Prostate gland (tissue), 2 donors: ENCODE measurements around the gene MBOAT2. TPM values are rescaled to one million over a fixed set of nuclear protein-coding genes. Genes with fewer than 3 reads are reported as not detected.

Experiments
- DNase-seq: peaks from one replicate; pipeline ENCODE4 v3.0.0-alpha.2; 2019; ENCODE audit warnings: low spot score
- H3K27ac ChIP-seq, 2 donors: fragments of 200-600 bp; sonication (generic); 2 replicates each; pipeline ENCODE4 v1.5.1; 2017 to 2019
- H3K27me3 ChIP-seq: fragments of 200-600 bp; sonication (generic); replicated peaks from 2 replicates; pipeline ENCODE4 v1.5.1; 2019; ENCODE audit not compliant: insufficient read depth
- H3K36me3 ChIP-seq, 2 donors: fragments of 200-600 bp; sonication (generic); 1 replicate in 1 of 2; 2 replicates in 1 of 2; pipeline versions ENCODE4 v1.5.1 to v1.8.1; 2017 to 2019
- H3K4me1 ChIP-seq: fragments of 200-600 bp; sonication (generic); replicated peaks from 2 replicates; pipeline ENCODE4 v1.5.1; 2019
- H3K4me3 ChIP-seq, 2 donors: fragments of 200-600 bp; sonication (generic); 2 replicates each; pipeline ENCODE4 v1.5.1; 2017 to 2019
- H3K9me3 ChIP-seq: fragments of 200-600 bp; sonication (generic); 2 replicates; pipeline ENCODE4 v1.5.1; 2017
- CTCF ChIP-seq, 4 experiments: fragments of 200-600 bp in 2 of 4; fragments of 450-650 bp in 2 of 4; sonication (generic) in 2 of 4; IDR thresholded peaks; 1 replicate in 3 of 4; 2 replicates in 1 of 4; pipeline ENCODE4 v1.5.1; 2016 to 2019; ENCODE audit warnings: antibody characterized with exemption in 4 of 4, mild to moderate bottlenecking in 2 of 4, moderate library complexity in 2 of 4
- POLR2A ChIP-seq: fragments of 450-650 bp; IDR thresholded peaks from one replicate; pipeline ENCODE4 v1.6.1; 2016; ENCODE audit warnings: antibody characterized with exemption, mild to moderate bottlenecking
- POLR2AphosphoS5 ChIP-seq: sonication (generic); formaldehyde crosslinking; IDR thresholded peaks from one replicate; pipeline ENCODE4 v1.6.1; 2017; ENCODE audit warnings: antibody characterized with exemption
- WGBS: methylation state at CpG from one replicate; pipeline ENCODE4 v1.1.5; 2018; 5-methylcytosine and 5-hydroxymethylcytosine counted together
- intact Hi-C: fragments of 100-400 bp; cut with DNase I; formaldehyde crosslinking; loops from one replicate; pipeline ENCODE4 v1.14.2; 2022
- total RNA-seq, 2 donors: library from RNA; depleted of rRNA; stranded (reverse); fragments of >200 nt; gene quantifications; one replicate each; pipeline ENCODE4 v1.1.0, GENCODE V29; 2016

Gene MBOAT2
- total RNA-seq, 2 donors from 2014 or later, result 20.3 to 40.2 TPM

GRCh38 chr2:9001778-9002177 lies 1.7 kb downstream of the MBOAT2 start:
- Histone ChIP-seq H3K4me1 (no peaks in the 10 kb centered on the region), H3K27me3 (no peaks in the 10 kb centered on the region), H3K27ac (peak overlapping the region; percentile 25 to 71), H3K4me3 (no peak overlapping the region), H3K9me3 (no peaks in the 10 kb centered on the region), H3K36me3 (no peaks in the 10 kb centered on the region)
- WGBS, result 84% methylated on average over 8 of the region's 8 CpGs
- intact Hi-C loops, result no loop called here
- no peak for TF ChIP-seq POLR2AphosphoS5
- no peak for TF ChIP-seq POLR2A
- TF ChIP-seq CTCF (IDR thresholded peaks at IDR 0.05), result no peak
- no peak for DNase-seq

- TF ChIP-seq POLR2AphosphoS5 (peak; percentile 94), POLR2A (no peak)
- no peaks in the 10 kb centered on the region for H3K36me3 ChIP-seq
- 20% methylated on average over 5 of the region's 5 CpGs for WGBS
- DNase-seq, result peak; percentile 80
- no peaks in the 10 kb centered on the region for H3K27me3 ChIP-seq
- no peak overlapping the region for H3K4me3 ChIP-seq
- H3K27ac ChIP-seq, result peak overlapping the region; percentile 25 to 71
- H3K4me1 ChIP-seq, result no peaks in the 10 kb centered on the region
- intact Hi-C loops, result no loop called here
- H3K9me3 ChIP-seq, result no peaks in the 10 kb centered on the region
These were observed 2.3 kb downstream of the MBOAT2 start for GRCh38 chr2:9001229-9001628.

DNA sequence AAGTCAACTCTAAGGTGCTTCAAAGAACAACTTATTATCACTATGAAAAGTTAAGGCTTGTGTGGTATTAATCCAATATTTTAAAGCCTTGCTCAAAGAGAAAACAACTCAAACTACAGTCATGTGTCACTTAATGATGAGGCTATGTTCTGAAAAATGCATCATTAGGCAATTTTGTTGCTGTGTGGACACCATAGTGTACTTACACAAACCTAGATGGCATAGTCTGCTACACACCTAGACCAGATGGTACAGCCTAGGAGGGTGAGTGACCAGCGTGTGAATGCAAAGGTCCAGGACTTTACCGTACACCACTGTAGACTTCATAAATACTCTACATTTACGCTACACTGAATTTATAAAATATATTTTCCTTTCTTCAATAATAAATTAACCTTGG lies 3.0 kb downstream of the MBOAT2 start:
- no peak for DNase-seq

DNA sequence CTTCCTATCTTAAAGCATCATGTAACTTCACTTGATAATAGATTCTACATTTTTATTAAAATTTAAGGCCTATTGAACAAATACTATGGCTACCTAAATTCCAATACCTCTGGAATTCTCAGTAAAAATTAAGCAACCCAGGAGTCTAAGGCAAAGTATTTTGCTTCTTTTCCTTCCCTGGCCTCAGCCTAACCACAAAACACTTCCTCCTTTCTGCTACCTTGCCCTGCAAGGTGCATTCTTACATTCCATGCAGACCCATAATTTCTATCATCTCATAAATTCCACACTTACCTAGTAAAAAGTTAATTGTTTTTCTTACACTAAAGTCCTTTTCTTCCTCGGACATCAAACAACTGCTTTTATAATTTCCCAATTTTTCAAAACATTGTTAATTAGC lies 3.7 kb downstream of the MBOAT2 start:
- intact Hi-C loops, result no loop called here
- H3K27me3 ChIP-seq, result no peaks in the 10 kb centered on the region
- H3K36me3 ChIP-seq, result no peaks in the 10 kb centered on the region
- no peak overlapping the region for H3K4me3 ChIP-seq
- H3K9me3 ChIP-seq, result no peaks in the 10 kb centered on the region
- H3K4me1 ChIP-seq, result no peaks in the 10 kb centered on the region
- TF ChIP-seq POLR2AphosphoS5 (no peak), CTCF (IDR thresholded peaks at IDR 0.05) (no peak), POLR2A (no peak)
- DNase-seq, result no peak
- WGBS, result 44% methylated on average over 1 of the region's 1 CpG
- H3K27ac ChIP-seq, result no peak overlapping the region

More for the DNA sequence above, 3.0 kb downstream of the MBOAT2 start:
- TF ChIP-seq POLR2A, result no peak
- TF ChIP-seq POLR2AphosphoS5, result no peak
- no peak for TF ChIP-seq CTCF (IDR thresholded peaks at IDR 0.05)
- WGBS, result 98% methylated on average over 3 of the region's 3 CpGs
- no peaks in the 10 kb centered on the region for H3K4me1 ChIP-seq
- intact Hi-C loops, result no loop called here
- H3K27ac ChIP-seq, result peak overlapping the region in 1 of 2 donors; percentile 30
- no peaks in the 10 kb centered on the region for H3K27me3 ChIP-seq
- H3K4me3 ChIP-seq, result no peak overlapping the region
- H3K9me3 ChIP-seq, result no peaks in the 10 kb centered on the region
- H3K36me3 ChIP-seq, result no peaks in the 10 kb centered on the region

GRCh38 chr2:8999102-8999446 lies 4.4 kb downstream of the MBOAT2 start:
- H3K36me3 ChIP-seq, result no peaks in the 10 kb centered on the region

More at GRCh38 chr2:8999102-8999446, 4.4 kb downstream of the MBOAT2 start:
- WGBS, result 91% methylated on average over 3 of the region's 3 CpGs
- H3K4me3 ChIP-seq, result no peak overlapping the region
- no peak for TF ChIP-seq POLR2AphosphoS5
- TF ChIP-seq POLR2A, result no peak
- no peak for TF ChIP-seq CTCF (IDR thresholded peaks at IDR 0.05)
- DNase-seq, result no peak
- no peak overlapping the region for H3K27ac ChIP-seq
- intact Hi-C loops, result no loop called here
- H3K9me3 ChIP-seq, result no peaks in the 10 kb centered on the region
- H3K4me1 ChIP-seq, result no peaks in the 10 kb centered on the region
- H3K27me3 ChIP-seq, result no peaks in the 10 kb centered on the region
